K562 treated with DMSO at 1 percent for 48 hours (cell line): ENCODE measurements around the gene PGLYRP4. TPM values are rescaled to one million over a fixed set of nuclear protein-coding genes. Genes with fewer than 3 reads are reported as not detected.

Source experiments
- total RNA-seq: library from RNA; unstranded; fragments of 300-600 nt; gene quantifications from 2 replicates; pipeline ENCODE4 v1.2.3, GENCODE V29; 2022; ENCODE audit warnings: low replicate concordance; ENCODE audit errors: extremely low read depth

The PGLYRP4 gene, protein sequence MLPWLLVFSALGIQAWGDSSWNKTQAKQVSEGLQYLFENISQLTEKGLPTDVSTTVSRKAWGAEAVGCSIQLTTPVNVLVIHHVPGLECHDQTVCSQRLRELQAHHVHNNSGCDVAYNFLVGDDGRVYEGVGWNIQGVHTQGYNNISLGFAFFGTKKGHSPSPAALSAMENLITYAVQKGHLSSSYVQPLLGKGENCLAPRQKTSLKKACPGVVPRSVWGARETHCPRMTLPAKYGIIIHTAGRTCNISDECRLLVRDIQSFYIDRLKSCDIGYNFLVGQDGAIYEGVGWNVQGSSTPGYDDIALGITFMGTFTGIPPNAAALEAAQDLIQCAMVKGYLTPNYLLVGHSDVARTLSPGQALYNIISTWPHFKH
- not detected in 2 replicates for total RNA-seq

DNA sequence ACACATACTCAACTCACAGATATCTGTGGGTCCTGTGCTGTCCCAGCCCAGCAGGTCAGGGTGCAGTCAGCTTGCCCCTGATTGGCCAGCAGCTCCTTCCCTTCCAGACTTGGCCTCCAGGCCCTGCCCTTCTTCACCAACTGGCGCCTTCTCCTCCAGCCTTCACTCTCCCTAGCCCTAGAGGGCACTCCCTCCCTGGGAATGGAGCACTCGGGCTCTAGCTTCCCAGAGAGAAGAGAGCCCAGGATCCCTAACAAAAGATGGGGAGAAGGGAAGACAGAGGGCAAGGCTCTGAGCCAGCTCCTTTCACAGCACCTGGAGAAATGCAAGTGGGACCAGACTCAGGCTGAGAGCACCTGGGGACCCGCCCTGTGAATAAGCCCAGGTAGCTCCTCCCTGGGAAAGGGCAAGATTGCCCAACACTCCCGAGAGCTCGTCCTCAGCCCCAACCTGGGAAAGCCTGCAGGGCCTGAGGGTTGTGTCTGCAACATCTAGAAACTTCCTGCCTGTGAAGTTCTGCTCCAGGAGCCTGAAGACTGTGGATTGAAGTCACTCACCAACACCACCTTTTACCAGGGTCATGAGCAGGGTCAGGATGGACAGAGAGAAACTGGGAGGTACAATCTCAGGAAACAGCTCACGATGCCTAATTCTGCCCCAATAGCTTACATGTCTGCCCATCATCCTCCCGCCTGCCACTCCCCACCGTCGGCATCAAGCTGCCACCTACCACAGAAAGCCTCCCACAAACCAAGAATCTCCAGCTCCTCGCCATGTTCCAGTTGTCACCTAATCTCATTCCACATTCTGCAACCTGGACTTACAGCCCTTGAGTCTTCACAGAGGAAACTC, at the start of gene PGLYRP4:
Gene PGLYRP4, minus strand, starts transcription at position 331 of the 852 bp plus-strand sequence. CDS start 909 bp downstream, outside the sequence.

DNA sequence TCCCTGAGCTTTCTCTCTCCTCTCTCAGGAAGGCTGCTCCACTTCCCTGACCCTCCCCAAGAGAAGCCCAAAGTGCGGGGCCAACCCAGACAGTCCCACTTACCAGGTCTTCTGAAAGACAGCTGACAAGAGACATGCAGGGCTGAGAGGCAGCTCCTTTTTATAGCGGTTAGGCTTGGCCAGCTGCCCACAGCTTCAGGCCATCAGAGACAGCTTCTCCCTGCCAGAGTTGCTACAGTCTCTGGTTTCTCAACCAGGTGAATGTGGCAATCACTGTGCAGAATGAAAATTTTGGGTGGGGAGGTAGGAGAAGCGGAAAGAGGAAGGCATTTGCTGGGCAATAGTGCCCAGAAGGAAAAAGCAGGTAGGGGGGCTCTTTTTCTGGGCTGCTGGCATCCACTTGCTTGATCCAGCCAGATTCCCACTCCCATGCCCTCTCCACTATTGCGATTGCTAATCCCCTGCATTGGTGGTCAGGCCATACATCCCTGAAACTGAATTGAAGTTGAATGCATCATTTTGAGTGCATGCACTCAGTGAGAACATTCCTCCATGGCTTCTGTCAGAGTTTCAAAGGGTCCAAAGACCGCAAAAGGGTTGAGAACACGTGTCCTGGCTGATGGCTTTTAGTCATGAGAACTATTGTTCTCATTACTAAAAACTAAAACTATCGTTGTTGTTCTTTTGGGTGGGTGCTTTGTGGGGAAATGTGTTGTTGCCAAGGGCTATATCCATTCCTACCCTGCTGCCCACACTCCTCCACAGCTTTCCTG, 42.5 kb upstream of the PGLYRP4 start, which contains the start of gene S100A8:
Gene S100A8, minus strand, starts transcription at position 136 of the 773 bp plus-strand sequence. CDS start 538 bp downstream, outside the sequence.

DNA sequence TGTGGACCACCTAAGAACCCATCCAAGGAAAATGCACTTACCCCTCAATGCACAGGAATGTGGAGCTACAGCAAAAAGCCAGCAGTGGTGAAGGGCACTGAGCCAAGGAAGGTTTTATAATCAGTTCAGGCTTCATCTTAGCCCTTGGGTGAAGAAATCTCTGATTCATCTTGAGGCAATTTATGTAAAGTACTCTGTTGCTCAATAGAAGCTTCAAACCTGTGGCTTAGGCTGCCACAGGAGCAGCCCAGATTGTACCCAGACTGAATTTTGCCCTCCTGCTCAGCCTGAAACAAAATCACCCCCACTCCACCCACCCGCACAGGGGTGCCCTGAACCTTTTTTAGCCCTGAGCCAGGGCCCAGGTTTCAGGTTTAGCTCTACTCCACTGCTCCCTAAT, 26.9 kb upstream of the PGLYRP4 start, which contains the start of gene S100A12:
Gene S100A12, minus strand, starts transcription at position 111 of the 400 bp plus-strand sequence. CDS start 1,029 bp downstream, outside the sequence.

DNA sequence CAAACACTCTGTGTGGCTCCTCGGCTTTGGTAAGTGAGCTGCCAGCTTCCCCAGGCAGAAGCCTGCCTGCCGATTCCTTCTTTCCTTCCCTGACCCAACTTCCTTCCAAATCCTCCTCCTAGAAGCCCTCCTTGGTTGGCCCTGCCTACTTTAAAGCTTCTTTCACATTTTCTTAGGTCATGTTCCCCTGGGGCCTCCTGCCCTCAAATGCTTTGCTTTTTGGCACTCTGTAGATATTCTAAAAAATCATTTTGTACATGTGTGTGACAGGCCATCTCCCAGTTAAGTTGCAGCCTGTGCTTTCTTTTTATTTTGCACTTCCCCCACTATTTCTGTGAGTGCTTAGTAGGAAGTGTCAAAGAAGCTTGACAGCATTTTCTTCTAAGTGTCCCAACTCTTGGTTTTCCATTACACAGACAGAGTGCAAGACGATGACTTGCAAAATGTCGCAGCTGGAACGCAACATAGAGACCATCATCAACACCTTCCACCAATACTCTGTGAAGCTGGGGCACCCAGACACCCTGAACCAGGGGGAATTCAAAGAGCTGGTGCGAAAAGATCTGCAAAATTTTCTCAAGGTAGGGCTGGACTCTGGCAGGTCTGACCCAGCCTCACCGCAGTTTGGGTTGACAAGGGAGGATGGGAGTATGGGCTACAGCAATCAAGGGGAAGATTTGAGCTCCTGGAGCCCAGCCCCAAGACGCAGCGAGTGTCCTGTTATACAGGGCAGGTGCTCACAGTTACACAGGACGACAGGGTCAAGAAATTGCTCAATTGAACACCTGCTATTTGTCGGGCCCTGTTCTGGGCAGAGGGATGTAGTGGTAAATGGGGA, 9.4 kb upstream of the PGLYRP4 start, which contains the start of gene S100A9:
Gene S100A9, plus strand, starts transcription at position 2 of the 838 bp plus-strand sequence. Its CDS starts 430 bp downstream, at position 432.

DNA sequence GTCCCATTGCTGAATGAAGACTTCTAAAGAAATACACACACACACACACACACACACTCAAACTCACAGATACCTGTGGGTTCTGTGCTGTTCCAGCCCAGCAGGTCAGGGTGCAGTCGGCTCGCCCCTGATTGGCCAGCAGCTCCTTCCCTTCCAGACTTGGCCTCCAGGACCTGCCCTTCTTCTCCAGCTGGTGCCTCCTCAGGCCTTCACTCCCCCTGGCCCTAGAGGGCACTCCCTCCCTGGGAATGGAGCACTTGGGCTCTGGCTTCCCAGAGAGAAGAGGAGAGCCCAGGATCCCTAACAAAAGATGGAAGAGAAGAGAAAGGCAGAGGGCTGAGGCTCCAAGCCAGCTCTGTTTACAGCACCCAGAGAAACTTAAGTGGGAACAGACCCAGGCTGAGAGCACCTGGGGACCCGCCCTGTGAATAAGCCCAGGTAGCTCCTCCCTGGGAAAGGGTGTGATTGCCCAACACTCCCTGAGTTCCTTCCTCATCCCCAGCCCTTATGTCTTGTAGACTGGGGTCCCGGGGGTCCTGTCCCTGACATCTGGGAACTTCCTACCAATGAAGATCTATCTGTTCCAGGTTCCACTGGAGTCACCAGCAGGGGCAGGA, 36.0 kb downstream of the PGLYRP4 start, which contains the start of gene PGLYRP3:
Gene PGLYRP3, minus strand, starts transcription at position 383 of the 617 bp plus-strand sequence. CDS start 2,287 bp downstream, outside the sequence.

Other genes starting within 250 kb of the PGLYRP4 start
- gene SPRR2F, start 235.3 kb downstream of the PGLYRP4 start, total RNA-seq = not detected in 2 replicates
- gene SPRR2G, start 198.0 kb downstream of the PGLYRP4 start, total RNA-seq = not detected in 2 replicates
- not detected in 2 replicates for gene LELP1, start 145.4 kb downstream of the PGLYRP4 start, total RNA-seq
- gene PRR9, start 131.3 kb downstream of the PGLYRP4 start, total RNA-seq = not detected in 2 replicates
- gene LORICRIN, start 89.2 kb downstream of the PGLYRP4 start, total RNA-seq = not detected in 2 replicates
- gene PGLYRP3, start 35.9 kb downstream of the PGLYRP4 start, total RNA-seq = not detected in 2 replicates
- gene S100A9, start 9.0 kb upstream of the PGLYRP4 start, total RNA-seq = not detected in 2 replicates
- gene S100A12, start 26.8 kb upstream of the PGLYRP4 start, total RNA-seq = not detected in 2 replicates
- not detected in 2 replicates for gene S100A8, start 42.2 kb upstream of the PGLYRP4 start, total RNA-seq
- gene S100A7A, start 67.7 kb upstream of the PGLYRP4 start, total RNA-seq = not detected in 2 replicates
- not detected in 2 replicates for gene S100A7, start 111.8 kb upstream of the PGLYRP4 start, total RNA-seq
- gene S100A6, start 187.2 kb upstream of the PGLYRP4 start, total RNA-seq = not detected in 2 replicates
- gene S100A5, start 192.1 kb upstream of the PGLYRP4 start, total RNA-seq = not detected in 2 replicates
- gene S100A4, start 197.0 kb upstream of the PGLYRP4 start, total RNA-seq = not detected in 2 replicates
- not detected in 2 replicates for gene S100A3, start 200.4 kb upstream of the PGLYRP4 start, total RNA-seq
- not detected in 2 replicates for gene S100A2, start 217.0 kb upstream of the PGLYRP4 start, total RNA-seq